ENCODE data around the gene ACO2. TPM values are rescaled to one million over a fixed set of nuclear protein-coding genes. Genes with fewer than 3 reads are reported as not detected.

ACO2 gene
- total and polyA plus RNA-seq, 2 of the 13 experiments (the other 11 are each of a cell fraction or from before 2014, with no cell fraction given): 19.2 to 45.6 TPM

DNA sequence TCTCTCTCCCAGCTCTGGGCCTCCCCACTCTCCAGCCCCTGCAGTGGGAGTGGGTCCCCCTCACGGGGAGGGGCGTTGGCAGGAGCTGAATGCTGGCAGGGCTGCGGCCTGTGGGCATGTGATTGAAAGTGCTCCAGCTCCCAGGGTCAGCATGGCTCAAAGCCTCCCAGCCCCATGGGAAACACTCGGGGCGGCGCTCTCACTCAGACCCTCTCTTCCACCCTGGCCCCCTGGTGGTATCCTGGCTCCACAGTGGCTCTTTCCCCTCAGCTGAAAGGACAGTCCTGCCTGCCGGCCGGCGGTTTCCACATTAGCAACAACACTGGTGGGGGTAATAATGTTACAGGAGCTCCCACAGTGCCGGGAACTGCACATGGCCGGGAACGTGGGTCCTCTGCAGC lies 39.9 kb downstream of the ACO2 start:
- peaks cover 21 to 60% of the 10 kb centered on the region in 2 experiments; a peak in 4 of 5 replicates for H3K36me3 ChIP-seq (replicated peaks in 1 of 2; ENCODE audit: control insufficient read depth in 1 of 2, insufficient read depth in 2 of 2, low read length in 2 of 2)
- H3K27me3 ChIP-seq (ENCODE audit: control insufficient read depth in 1 of 2, insufficient read depth in 2 of 2, low read length in 2 of 2): no peaks in the 10 kb centered on the region
- POLR2A ChIA-PET: no interaction called here

More for the DNA sequence above, 39.9 kb downstream of the ACO2 start:
- Histone ChIP-seq H3K27ac (ENCODE audit: extremely low read length, insufficient read depth, low read length) (no peak overlapping the region), H3K9me3 (ENCODE audit: low read length) (no peaks in the 10 kb centered on the region), H4K20me1 (ENCODE audit: insufficient read depth, low read length) (no peaks in the 10 kb centered on the region), H3K4me1 (ENCODE audit: insufficient read depth, low read length) (peaks cover 10% of the 10 kb centered on the region), H3K4me2 (ENCODE audit: low read depth, low read length) (no peak overlapping the region), H2AFZ (ENCODE audit: low read length) (no peak overlapping the region), H3K79me2 (ENCODE audit: insufficient read depth, low read length) (no peaks in the 10 kb centered on the region), H3K9ac (ENCODE audit: insufficient read depth, low read depth, low read length) (no peak overlapping the region), H3K4me3 (replicated peaks in 1 of 3; ENCODE audit: insufficient read depth in 1 of 3, low read depth in 2 of 3, low read length in 3 of 3) (no peak overlapping the region)
- DNase-seq (ENCODE audit: low spot score) (no peak), ATAC-seq (peak; percentile 25; the same call in 1 of the 3 replicates), FAIRE-seq (no peak)
- in situ Hi-C loops (cut with HindIII; ENCODE audit: extremely low pct_ligation_motif_present, low pct_unique_long_range_greater_than_20kb) (no loop called here), intact Hi-C loops (cut with micrococcal nuclease; ENCODE audit: unreplicated experiment) (no loop called here)
- BruUV-seq (replicated peaks): no TSS peak
- TF ChIP-seq SRSF4 (IDR thresholded peaks at IDR 0.05; ENCODE audit: low read depth, low read length, poor library complexity, severe bottlenecking) (no peak), RXRA (CRISPR knock-in tag; IDR thresholded peaks at IDR 0.05) (no peak), HDAC2 (CRISPR knock-in tag; IDR thresholded peaks at IDR 0.05) (no peak), ZNF572 (CRISPR knock-in tag; IDR thresholded peaks at IDR 0.05) (no peak)
- TF ChIP-seq, protein P1, sequence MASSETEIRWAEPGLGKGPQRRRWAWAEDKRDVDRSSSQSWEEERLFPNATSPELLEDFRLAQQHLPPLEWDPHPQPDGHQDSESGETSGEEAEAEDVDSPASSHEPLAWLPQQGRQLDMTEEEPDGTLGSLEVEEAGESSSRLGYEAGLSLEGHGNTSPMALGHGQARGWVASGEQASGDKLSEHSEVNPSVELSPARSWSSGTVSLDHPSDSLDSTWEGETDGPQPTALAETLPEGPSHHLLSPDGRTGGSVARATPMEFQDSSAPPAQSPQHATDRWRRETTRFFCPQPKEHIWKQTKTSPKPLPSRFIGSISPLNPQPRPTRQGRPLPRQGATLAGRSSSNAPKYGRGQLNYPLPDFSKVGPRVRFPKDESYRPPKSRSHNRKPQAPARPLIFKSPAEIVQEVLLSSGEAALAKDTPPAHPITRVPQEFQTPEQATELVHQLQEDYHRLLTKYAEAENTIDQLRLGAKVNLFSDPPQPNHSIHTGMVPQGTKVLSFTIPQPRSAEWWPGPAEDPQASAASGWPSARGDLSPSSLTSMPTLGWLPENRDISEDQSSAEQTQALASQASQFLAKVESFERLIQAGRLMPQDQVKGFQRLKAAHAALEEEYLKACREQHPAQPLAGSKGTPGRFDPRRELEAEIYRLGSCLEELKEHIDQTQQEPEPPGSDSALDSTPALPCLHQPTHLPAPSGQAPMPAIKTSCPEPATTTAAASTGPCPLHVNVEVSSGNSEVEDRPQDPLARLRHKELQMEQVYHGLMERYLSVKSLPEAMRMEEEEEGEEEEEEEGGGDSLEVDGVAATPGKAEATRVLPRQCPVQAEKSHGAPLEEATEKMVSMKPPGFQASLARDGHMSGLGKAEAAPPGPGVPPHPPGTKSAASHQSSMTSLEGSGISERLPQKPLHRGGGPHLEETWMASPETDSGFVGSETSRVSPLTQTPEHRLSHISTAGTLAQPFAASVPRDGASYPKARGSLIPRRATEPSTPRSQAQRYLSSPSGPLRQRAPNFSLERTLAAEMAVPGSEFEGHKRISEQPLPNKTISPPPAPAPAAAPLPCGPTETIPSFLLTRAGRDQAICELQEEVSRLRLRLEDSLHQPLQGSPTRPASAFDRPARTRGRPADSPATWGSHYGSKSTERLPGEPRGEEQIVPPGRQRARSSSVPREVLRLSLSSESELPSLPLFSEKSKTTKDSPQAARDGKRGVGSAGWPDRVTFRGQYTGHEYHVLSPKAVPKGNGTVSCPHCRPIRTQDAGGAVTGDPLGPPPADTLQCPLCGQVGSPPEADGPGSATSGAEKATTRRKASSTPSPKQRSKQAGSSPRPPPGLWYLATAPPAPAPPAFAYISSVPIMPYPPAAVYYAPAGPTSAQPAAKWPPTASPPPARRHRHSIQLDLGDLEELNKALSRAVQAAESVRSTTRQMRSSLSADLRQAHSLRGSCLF (CRISPR knock-in tag; IDR thresholded peaks at IDR 0.05; ENCODE audit: borderline replicate concordance): no peak
- 100% methylated on average over 1 of the region's 12 CpGs for WGBS (ENCODE audit: low lambda C conversion rate)
- CTCF ChIA-PET (ENCODE audit: low intra/inter-chr PET ratio, low total read pairs): no interaction called here

Measured in HepG2 (cell line).